HG03280 (cell line): Measurements from ENCODE around the gene ERBB4.
A peak's percentile ranks its signal among the peaks of the same experiment; 100 is the strongest.

Experiments used
- ATAC-seq: cut with Tn5 transposase; IDR thresholded peaks from one replicate; pipeline ENCODE4 v1.9.1; 2021; ENCODE audit warnings: mild to moderate bottlenecking, moderate library complexity; ENCODE audit not compliant: unreplicated experiment

Gene ERBB4

DNA sequence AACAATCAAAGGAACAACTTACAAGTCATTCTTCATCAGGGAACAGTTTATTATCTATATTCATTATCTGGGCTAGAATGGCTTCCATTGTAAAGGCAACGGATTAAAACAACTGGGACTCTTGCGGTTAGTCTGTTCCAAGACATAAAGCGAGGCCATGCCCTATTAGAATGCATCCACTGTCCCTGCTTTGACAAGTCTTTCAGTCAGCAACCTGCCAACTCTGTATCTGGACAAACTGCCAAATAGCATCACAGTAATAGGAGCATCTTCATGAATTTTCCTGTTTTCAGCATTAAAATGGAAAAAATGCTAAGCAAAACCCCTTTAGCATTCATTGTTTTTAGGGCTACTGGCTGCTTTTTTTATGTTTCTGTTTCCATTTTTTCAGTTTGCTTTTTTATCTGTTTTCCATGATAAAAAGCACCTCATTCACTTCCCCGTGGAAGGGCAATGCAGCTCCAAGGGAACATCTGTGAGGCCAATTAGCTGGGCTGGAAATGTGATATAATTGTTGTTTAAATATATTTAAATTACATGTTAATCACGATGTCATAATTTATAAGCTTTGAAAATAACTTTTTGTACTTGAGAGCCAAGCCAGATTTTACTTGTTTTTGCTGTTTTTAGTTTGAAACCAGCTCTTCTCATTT lies 1147.9 kb downstream of the ERBB4 start:
- ATAC-seq, result no peak

DNA sequence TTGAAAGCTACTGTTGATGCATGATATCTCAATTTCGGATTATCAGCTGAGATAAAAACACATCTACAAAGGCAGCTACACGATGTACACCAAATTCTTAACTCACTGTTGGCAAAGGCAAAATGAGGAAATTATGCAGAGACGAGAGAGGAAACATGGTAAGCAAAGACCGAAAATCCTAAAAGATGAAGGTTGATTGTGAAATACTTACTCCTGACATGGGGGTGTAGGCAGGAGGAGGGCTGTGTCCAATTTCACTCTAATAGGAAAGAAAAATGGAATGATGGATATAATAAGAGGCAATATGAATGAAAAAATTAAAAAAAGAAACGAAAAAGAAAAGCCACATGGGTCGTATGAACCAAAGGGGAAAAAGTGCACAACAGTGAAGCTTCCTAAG lies 1150.9 kb downstream of the ERBB4 start:
- no peak for ATAC-seq

DNA sequence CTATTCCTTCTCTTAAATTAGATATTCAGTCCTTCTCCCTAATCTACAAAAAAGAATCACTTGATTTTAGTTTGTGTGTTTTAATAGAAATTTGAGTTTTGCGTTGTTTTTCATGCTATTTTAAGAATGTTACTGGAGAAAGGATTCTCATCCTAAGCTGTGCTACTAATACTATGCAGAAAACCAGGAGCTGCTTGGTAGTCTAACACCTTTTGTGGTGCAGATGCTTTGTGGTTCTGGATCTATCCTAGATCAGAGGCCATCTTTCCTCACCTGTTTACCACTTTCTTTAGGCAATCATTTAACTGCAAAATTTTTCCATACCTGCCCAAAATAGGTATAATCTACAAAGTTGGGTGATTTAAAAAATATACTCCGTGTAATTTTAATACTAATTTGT lies 1158.6 kb downstream of the ERBB4 start:
- no peak for ATAC-seq

DNA sequence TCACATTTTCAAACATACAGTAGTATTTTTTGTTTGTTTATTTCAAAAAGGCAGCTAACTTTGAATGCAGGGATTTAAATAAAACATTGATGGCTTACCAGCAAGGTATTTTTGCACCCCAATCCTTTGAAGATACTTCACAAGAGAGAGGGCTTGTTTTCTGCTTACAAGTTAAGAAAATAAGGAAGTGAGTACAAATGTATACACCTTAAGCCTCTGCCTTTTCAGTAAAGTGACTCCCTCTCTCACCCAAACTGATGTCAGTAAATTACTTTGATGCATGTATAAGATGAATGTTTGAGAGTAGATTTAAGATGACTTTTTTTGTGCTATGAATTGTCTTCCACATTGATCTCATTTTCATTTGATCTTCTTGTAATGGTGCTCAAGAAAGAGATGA lies 1162.2 kb downstream of the ERBB4 start:
- peak; percentile 49 for ATAC-seq

DNA sequence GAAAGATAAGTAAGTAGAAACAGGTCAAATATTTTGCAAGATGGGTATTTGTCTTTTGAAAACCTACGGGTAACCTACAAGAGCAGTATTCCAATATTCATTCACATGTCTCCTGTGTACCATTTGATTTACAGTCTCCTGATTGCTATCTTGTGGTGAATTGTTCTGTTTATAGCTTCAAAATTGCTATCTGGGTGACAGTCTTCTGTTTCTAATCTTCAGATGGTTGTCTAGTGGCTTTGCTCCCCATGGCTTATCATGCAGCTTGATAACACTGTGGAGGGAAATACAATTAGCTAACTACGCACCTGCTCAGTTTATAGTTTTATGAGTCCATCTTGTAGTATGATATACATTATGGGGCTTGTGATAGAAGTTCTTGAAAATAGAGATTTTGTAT lies 1165.4 kb downstream of the ERBB4 start:
- no peak for ATAC-seq

DNA sequence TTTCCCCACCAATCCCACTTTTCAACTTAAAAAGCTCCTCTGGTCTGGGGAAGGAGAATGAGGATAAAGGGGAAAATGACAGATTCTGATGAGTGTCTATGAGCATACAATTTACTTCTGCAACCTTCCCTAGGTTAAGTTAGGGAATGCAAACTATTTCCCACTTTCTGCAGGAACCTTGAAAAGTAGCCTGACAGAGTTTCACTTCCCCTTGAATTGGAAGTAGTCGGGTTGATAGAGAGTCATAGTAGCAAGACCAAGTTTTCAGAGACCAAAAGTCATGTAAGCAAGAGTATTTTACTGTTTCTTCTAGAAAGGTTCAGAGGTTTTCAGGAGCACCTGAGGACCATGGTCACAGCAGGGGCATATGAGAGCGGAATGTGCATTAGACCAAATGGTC lies 1167.1 kb downstream of the ERBB4 start:
- no peak for ATAC-seq

DNA sequence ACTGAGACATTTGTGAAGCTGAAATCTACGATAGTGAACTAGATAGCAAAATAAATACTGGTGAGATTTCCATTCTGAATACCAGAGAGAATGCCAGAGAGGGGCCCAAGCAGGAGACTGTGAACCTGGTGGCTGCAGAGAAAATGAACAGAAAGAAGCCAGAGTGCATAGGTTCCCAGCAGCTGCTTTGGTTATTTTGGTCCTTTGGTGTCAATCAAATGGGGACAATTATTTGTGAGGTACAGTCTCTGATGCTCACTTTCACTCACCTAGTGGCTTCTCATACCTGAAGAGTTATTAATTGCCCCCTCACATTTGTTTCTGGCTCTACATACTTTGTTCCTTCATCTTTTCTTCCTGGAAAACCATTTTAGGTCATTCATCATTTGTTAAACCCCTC lies 1170.1 kb downstream of the ERBB4 start:
- ATAC-seq, result no peak

DNA sequence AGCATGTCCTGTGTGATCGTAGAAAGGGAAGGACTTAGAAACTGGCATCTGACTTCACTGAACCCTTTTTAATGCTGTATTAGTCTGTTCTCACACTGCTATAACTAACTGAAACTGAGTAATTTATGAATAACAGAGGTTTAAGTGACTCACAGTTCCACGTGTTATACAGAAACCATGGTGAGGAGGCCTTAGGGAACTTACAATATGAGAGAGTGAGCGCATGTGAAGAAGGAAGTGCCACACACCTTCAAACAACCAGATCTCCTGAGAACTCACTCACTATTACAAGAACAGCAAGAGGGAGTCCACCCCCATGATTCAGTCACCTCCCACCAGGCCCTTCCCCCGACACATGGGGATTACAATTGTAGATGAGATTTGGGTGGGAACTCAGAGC lies 1170.9 kb downstream of the ERBB4 start:
- peak; percentile 94 for ATAC-seq

DNA sequence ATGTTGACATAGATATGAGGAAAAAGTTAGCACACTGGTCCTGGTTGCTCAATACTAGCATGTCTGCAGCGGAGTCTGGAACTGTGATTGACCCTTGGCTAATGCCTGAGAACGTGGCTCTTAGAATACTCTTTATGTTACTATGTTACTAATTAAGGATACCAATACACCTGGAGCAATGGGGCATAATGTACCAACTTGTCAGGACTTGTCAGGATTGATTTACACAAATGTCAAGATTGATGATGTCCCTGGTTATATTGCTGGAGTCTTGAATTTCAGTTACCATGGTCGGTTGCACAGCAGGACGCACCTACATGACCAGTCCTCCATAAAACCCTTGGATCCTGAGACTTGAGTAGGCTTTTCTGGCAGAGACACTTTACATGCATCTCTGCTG lies 1171.3 kb downstream of the ERBB4 start:
- ATAC-seq, result no peak

DNA sequence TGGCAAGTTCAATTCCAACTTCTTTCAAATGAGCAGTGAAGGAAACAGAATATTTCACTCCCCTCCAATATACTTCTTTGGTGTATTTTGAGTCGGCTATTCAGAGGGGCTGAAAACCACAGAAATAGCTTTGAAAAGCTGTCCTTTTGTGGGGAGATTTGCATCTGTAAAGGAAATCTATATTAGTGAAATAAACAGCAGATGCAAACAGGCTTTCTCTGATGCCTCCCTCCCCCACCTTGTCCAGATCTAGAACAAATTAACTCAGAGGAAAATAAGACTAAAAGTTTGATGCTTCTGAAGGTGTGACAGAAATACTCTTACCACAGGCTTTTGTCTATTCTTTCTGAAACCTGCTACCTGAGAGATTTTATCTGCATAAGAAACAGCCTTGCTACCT lies 1173.7 kb downstream of the ERBB4 start:
- ATAC-seq, result no peak

DNA sequence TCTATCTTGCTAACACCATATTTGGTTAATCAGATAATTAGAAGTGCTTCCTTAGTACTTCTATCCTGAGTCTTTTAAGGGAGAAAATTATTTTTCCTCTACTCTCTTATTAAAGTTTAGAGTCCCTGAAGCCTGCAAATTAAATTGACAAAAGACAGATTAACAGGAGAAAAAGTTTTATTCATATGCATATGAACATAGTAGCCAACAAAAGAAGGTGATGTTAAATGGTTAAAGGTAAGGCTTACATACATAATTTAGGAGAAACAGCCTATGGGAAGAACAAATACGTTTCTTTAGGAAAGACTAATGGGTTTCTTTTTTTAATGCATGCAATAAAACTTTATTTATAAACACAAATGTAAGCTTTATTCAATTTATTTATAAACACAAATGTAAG lies 1177.2 kb downstream of the ERBB4 start:
- no peak for ATAC-seq

DNA sequence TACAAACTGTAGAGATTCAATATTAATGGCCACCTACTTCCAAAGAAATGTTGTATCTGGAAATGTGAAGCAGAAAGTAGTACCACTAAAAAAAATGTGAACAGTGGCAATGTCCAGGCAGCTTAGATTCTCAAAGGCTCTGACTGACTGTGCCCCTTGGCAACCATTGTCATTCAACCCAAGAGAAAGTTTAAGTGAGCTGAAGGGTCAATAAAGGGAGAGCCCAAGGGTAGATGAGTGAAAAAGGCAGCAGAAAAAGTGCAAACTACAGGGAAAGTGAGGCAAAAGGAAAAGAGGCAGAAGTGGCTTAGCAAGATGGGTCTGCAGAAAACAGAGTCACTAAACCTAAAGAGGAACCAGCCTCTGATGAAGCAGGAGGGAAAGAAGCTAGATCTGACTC lies 1179.3 kb downstream of the ERBB4 start:
- ATAC-seq, result no peak

DNA sequence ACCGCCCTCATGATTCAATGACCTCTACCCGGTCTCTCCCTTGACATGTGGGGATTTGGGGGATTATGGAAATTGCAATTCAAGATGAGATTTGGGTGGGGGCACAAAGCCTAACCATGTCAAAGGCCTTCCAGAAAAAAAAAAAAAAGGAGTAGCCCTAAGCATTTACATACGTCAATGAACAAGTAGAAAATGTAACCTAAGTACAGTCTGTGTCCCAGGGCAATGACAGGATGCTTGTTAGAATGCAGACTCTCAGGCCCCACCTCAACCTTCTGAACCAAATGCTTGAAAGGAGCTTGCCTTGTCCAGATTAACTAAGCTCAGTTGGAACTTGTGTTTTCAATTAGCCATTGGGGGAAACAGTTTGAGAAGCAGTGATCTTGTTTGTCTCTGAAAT lies 1180.1 kb downstream of the ERBB4 start:
- no peak for ATAC-seq

DNA sequence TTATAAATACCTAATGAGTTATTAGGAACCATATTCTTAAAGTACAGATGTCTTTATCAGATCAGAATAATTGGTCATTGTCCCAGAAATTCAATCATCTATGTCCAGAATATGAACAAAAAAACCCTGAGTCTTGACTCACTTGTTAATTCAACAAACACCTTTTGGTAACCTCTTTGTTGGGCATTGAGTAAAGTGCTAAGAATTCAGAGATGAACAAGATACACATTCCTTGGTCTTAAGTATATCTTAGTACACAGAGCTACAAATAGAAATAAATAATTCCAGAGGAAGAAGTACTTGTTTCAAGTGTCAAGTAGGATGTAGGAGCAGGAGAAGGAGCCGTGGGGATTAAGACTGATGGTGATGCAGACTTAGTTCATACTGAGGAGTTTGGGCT lies 1184.1 kb downstream of the ERBB4 start:
- no peak for ATAC-seq

DNA sequence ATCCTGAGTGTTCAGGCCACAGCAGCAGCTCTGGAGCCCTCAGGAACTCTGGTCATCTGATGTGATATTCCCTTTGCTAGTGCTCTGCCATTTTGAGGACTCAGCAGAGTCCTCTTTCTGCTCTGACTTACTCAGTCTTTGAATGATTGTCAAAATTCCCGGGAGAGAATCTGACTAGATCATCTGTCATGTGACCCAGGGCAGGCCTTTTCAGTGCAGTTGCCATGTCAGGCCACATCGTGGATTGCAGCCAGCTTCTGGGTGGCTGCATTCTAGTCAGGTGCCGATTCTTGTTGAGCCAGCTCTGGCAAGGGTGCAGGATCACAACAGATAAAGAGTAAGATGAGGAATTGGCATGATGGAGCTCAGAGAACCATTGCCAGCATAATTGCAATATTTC lies 1186.6 kb downstream of the ERBB4 start:
- no peak for ATAC-seq

DNA sequence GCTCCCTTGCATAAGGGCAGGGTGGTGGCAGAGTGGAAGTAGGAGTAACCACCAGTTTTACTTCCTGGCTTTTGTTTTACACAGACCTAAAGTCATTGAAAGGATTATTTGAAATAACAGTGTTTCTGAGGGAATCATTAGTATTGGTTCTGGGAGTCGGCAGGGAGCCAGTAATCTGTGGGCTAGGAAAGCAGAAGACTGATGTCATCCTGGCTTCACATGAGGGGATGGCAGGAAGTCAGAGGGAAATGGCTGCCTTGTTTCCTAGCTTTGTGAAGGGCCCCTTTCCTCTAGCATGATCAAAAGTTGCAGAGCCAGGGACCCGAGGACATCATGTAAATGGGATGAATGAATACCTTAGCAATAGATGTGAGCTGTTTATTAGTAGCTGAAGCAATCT lies 1189.6 kb downstream of the ERBB4 start:
- ATAC-seq, result no peak

DNA sequence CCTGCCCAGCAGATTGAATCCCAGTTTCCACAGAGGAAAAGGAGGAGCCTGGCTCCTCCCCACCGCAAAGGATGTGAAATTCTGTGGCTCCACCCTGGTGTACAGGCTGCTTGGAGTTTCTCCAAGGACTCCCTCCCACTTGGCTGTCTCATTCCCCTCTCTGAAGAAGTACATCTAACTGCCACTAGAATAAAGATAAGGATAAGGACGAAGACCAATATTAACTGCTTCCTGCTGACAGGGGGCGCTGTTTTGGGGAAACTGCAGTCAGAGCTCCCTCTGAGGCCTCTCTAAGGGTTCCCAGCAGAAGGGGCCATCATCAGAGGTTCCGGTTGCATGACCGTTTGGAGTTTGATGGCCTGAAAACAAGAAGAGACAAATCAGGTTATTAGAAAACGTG lies 1191.3 kb downstream of the ERBB4 start:
- no peak for ATAC-seq

DNA sequence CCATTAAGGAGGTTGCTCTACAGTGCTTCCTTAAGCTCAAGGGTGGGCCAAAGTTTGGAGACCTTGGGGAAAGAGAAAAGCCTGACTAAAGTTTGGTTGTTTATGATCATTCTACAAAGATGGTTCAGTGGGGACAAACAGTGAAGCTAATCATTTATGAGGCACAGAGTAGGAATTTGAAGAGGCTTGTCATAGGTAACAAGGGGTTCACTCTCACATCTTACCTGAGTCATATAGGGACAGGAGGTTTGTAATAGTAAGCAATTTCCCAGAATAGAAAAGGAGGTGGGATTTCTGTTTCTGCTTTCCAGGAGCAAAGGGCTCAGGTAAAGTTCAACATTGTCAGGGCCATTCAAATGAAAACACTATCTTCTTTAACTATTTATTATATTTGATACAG lies 1194.3 kb downstream of the ERBB4 start:
- no peak for ATAC-seq

DNA sequence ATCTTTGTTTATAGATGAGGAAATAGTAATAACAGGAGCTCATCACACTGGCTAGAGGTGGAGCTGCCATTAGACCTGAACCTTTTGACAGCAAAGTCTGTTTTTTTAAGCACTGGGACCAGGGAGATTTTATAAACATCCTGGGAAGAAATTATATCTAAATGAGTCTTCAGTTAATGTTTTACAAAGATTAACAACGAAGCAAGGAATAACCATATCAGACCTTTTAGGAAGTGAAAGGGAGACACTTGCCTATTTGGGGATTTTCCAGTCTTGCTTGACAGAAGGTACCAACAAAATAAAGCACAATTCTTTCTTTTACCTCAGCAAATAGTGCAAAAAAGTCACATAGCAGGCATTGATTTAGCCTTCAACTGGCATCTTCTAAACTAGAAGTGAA lies 1205.2 kb downstream of the ERBB4 start:
- no peak for ATAC-seq

DNA sequence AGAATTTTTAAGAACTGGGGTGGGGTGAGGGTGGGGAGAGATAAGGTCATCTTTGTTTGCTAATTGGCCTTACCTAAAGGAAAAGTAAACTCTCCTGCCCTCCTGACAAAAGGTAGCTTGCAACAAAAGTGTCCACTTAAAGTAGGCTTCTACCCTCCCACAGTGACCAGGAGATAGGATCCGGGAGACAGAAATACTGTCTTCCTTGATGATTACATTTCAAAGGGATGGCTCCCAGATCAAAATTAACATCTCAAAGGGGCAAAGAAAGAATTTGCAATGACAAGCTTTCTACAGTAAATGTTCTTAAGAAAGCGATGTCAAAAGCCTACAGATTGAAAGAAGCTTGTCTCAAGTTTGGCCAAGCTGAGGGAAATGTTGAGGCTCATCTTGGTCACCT lies 1206.9 kb downstream of the ERBB4 start:
- no peak for ATAC-seq

DNA sequence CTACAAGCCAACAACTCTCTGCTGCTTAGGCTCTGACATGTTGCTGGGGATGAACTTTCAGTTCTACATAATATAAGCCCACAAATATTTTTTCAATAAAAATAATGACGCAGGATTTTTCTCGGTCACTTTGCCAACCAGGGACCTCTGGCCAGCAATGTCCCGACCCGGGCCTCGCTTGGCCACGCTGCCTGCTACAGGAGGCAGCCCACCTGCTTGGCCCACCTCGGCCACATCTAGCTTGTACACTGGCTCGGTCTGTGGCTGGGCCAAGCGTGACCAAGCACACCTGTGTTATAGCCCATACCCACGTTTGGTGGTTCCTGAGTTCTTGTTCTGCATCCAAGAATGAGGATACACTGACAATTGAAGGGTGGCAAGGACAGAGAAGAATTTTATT lies 1208.7 kb downstream of the ERBB4 start:
- ATAC-seq, result no peak

DNA sequence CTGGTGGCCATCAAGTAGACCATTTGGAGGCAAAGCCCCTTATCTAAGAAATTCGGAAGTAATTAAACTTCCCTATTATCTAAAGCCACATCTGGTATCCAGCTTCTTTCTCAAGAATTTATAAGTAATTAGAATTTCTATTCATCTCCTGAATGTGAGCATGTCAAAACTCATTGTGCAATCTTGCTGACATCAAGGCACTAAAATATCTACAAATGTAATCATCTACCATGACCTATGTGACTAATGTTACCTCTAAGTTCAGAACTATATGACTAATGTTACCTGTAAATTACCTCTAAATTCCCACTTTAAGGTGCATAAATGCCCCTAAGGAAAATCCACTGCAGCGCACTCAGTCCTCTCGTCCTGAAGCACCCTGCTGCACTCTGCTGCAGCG lies 1209.2 kb downstream of the ERBB4 start:
- no peak for ATAC-seq

DNA sequence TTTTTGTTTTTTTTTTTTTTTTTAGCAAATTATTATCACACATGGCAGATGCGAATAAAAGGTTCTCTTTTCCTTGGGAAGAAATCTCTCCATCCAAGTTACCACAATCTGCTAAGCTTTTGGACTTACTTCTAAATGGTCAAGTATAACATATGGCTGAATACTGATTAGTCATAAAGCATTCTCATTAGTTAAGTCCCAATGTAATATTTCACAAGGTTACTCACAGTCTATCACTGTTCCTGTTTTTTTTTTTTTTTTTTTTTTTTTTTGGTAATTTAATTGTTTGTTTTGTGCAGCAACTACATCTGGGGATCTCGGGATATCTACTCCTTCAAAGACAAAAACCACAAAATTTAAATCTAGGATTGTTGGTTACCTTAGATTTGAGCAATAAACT lies 1210.5 kb downstream of the ERBB4 start:
- ATAC-seq, result no peak
